ENCODE measurements around the gene PLIN5. TPM values are rescaled to one million over a fixed set of nuclear protein-coding genes. Genes with fewer than 3 reads are reported as not detected.

The PLIN5 gene
- total and polyA plus RNA-seq, 7 donors, result 14.5 to 143 (median 96.1) TPM

DNA sequence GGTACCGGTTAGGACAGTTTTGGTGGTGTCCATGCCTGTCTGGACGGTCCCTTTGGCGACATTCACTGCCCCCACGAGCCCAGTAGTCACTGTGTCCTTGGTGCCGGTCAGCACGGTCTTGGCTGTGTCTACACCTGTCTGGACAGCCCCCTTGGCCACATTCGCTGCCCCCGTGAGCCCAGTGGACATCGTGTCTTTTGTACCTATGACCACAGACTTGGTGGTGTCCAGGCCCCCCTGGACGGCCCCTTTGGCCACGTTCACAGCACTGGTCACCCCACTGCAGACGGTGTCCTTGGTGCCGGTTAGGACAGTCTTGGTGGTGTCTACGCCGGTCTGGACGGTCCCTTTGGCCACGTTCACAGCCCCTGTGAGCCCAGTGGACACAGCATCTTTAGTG is 23.0 kb downstream of the PLIN5 start:
- TF ChIP-seq, protein P1, sequence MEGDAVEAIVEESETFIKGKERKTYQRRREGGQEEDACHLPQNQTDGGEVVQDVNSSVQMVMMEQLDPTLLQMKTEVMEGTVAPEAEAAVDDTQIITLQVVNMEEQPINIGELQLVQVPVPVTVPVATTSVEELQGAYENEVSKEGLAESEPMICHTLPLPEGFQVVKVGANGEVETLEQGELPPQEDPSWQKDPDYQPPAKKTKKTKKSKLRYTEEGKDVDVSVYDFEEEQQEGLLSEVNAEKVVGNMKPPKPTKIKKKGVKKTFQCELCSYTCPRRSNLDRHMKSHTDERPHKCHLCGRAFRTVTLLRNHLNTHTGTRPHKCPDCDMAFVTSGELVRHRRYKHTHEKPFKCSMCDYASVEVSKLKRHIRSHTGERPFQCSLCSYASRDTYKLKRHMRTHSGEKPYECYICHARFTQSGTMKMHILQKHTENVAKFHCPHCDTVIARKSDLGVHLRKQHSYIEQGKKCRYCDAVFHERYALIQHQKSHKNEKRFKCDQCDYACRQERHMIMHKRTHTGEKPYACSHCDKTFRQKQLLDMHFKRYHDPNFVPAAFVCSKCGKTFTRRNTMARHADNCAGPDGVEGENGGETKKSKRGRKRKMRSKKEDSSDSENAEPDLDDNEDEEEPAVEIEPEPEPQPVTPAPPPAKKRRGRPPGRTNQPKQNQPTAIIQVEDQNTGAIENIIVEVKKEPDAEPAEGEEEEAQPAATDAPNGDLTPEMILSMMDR (IDR thresholded peaks at IDR 0.05), result no peak
- Histone ChIP-seq H3K36me3 (ENCODE audit: insufficient read depth in 1 of 2, low read depth in 1 of 2) (peaks cover 0 to 45% of the 10 kb centered on the region in 2 donors), H3K27ac (peak overlapping the region; percentile 41), H3K4me1 (peaks cover 45% of the 10 kb centered on the region), H3K9me3 (no peaks in the 10 kb centered on the region), H3K4me3 (peak overlapping the region; percentile 15), H3K27me3 (ENCODE audit: insufficient read depth in 3 of 3, low read length in 2 of 3) (no peaks in the 10 kb centered on the region)
- intact Hi-C loops (cut with DNase I), result no loop called here
- peak in 1 of 2 donors; percentile 79 for DNase-seq
- peak; percentile 11 to 20 (median 11) for ATAC-seq
- 37 to 59% (median 42%) methylated on average over 17 of the region's 17 CpGs for WGBS, 3 donors

DNA sequence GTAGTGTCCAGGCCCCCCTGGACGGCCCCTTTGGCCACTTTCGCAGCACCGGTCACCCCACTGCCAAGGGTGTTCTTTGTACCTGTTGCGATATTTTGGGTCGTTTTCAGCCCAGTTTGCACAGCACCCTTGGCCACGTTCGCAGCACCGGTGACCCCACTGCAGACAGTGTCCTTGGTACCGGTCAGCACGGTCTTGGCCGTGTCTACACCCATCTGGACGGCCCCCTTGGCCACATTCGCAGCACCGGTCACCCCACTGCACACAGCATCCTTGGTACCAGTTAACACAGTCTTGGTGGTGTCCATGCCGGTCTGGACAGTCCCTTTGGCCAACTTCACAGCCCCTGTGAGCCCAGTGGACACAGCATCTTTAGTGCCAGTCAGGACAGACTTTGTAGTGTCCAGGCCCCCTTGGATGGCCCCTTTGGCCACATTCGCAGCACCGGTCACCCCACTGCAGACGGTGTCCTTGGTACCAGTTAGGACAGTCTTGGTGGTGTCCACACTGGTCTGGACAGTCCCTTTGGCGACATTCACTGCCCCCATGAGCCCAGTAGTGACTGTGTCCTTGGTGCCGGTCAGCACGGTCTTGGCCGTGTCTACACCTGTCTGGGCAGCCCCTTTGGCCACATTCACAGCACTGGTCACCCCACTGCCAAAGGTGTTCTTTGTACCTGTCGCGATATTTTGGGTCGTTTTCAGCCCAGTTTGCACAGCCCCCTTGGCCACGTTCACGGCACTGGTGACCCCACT is 23.5 kb downstream of the PLIN5 start:
- TF ChIP-seq, protein P1 (IDR thresholded peaks at IDR 0.05), result no peak
- intact Hi-C loops (cut with DNase I), result no loop called here
- peak overlapping the region; percentile 15 for H3K4me3 ChIP-seq
- peaks cover 41% of the 10 kb centered on the region for H3K4me1 ChIP-seq
- peaks cover 0 to 49% of the 10 kb centered on the region in 2 donors for H3K36me3 ChIP-seq (ENCODE audit: insufficient read depth in 1 of 2, low read depth in 1 of 2)
- ATAC-seq, result peak; percentile 23 to 42 (median 30)
- no peaks in the 10 kb centered on the region for H3K9me3 ChIP-seq
- peak in 1 of 2 donors; percentile 56 for DNase-seq
- WGBS, 3 donors, result 43 to 63% (median 51%) methylated on average over 25 to 27 of the region's 27 CpGs
- H3K27ac ChIP-seq, result peak overlapping the region; percentile 41
- H3K27me3 ChIP-seq (ENCODE audit: insufficient read depth in 3 of 3, low read length in 2 of 3), result no peaks in the 10 kb centered on the region

DNA sequence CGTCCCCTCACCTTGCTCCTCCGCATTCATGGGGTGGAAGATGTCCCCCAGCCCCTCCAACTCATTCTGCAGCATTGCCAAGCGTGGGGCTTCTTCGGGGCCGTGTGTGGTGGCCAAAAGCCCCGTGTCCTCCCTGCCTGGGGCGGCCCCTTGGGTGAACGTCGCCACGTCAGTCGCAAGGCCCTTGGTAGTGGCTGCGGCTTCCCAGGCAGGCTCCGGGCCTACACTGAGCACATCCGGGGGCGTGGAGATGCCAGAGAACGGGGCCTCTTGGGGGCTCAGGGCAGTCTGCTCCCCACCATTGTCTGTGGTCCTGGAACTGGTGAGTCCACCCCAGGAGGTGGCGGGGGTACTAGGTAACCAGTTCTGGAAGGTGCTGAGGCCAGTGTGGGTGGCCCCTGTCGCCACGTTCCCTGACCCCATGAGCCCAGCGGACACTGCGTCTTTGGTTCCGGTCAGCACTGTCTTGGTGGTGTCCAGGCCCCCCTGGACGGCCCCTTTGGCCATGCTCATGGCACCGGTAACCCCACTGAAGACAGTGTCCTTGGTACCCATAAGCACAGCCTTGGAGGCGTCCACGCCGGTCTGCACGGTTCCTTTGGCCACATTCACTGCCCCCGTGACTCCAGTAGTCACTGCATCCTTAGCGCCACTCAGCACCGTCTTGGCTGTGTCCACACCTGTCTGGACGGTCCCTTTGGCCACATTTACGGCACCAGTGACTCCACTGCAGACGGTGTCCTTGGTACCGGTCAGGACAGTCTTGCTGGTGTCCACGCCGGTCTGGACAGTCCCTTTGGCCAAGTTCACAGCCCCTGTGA is 24.4 kb downstream of the PLIN5 start:
- 65 to 75% (median 72%) methylated on average over 37 of the region's 37 CpGs for WGBS, 3 donors
- no peaks in the 10 kb centered on the region for H3K27me3 ChIP-seq (ENCODE audit: insufficient read depth in 3 of 3, low read length in 2 of 3)
- intact Hi-C loops (cut with DNase I), result no loop called here
- peak overlapping the region; percentile 9 for H3K27ac ChIP-seq
- peaks cover 0 to 49% of the 10 kb centered on the region in 2 donors for H3K36me3 ChIP-seq (ENCODE audit: insufficient read depth in 1 of 2, low read depth in 1 of 2)
- peak; percentile 33 to 45 (median 37) for ATAC-seq
- TF ChIP-seq, protein P1 (IDR thresholded peaks at IDR 0.05), result no peak
- peak in 1 of 2 donors; percentile 74 for DNase-seq
- peaks cover 34% of the 10 kb centered on the region for H3K4me1 ChIP-seq
- no peak overlapping the region for H3K4me3 ChIP-seq
- H3K9me3 ChIP-seq, result no peaks in the 10 kb centered on the region

DNA sequence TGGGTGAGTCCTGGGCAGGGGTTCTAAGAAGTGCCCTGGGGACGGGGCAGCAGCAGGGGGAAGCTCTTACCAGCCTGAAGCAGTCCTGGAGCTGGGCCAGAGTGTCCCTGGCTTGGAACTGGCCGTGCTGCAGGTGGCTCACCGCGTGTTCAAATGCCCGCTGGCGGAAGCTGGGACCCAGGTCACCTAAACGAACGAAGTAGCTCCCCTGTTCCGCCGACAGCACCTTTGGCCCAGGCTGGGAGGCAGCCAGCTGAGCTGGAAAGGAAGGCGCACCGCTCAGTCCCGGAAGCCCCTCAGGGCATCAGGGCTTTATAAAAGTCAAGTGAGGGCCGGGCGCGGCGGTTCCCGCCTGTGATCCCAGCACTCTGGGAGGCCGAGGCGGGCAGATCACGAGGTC is 26.3 kb downstream of the PLIN5 start:
- Histone ChIP-seq H3K9me3 (no peaks in the 10 kb centered on the region), H3K27me3 (ENCODE audit: insufficient read depth in 3 of 3, low read length in 2 of 3) (no peaks in the 10 kb centered on the region), H3K36me3 (ENCODE audit: insufficient read depth in 1 of 2, low read depth in 1 of 2) (peaks cover 0 to 57% of the 10 kb centered on the region in 2 donors), H3K4me1 (peaks cover 37% of the 10 kb centered on the region), H3K27ac (peak overlapping the region; percentile 36), H3K4me3 (no peak overlapping the region)
- intact Hi-C loops (cut with DNase I), result no loop called here
- ATAC-seq (no peak), DNase-seq (peak; percentile 31 to 53)
- 68 to 75% (median 70%) methylated on average over 20 to 21 of the region's 21 CpGs for WGBS, 3 donors
- TF ChIP-seq, protein P1 (IDR thresholded peaks at IDR 0.05), result no peak
